ENCODE measurements around the gene APOLD1.

Gene APOLD1

DNA sequence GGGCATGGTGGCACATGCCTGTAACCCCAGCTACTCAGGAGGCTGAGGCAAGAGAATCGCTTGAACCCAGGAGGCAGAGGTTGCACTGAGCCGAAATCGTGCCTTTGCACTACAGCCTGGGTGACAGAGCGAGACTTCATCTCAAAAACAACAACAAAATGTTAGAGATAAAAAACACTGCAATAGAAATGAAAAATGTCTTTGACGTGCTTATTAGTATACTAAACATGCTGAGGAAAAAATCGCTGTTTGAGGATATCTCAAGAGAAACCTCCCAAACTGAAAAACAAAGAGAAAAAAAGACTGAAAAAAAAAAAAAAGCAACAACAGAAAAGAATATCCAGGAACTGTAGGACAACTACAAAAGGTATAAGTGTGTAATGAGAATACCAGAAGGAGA is 15.2 kb upstream of the APOLD1 start:
- no peak for DNase-seq (ENCODE audit: low read depth)
- no peak overlapping the region for H3K4me3 ChIP-seq (replicated peaks; ENCODE audit: low read depth, low read length)
- TF ChIP-seq, protein P1, sequence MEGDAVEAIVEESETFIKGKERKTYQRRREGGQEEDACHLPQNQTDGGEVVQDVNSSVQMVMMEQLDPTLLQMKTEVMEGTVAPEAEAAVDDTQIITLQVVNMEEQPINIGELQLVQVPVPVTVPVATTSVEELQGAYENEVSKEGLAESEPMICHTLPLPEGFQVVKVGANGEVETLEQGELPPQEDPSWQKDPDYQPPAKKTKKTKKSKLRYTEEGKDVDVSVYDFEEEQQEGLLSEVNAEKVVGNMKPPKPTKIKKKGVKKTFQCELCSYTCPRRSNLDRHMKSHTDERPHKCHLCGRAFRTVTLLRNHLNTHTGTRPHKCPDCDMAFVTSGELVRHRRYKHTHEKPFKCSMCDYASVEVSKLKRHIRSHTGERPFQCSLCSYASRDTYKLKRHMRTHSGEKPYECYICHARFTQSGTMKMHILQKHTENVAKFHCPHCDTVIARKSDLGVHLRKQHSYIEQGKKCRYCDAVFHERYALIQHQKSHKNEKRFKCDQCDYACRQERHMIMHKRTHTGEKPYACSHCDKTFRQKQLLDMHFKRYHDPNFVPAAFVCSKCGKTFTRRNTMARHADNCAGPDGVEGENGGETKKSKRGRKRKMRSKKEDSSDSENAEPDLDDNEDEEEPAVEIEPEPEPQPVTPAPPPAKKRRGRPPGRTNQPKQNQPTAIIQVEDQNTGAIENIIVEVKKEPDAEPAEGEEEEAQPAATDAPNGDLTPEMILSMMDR (IDR thresholded peaks at IDR 0.05; ENCODE audit: low read length, missing control alignments) = no peak

DNA sequence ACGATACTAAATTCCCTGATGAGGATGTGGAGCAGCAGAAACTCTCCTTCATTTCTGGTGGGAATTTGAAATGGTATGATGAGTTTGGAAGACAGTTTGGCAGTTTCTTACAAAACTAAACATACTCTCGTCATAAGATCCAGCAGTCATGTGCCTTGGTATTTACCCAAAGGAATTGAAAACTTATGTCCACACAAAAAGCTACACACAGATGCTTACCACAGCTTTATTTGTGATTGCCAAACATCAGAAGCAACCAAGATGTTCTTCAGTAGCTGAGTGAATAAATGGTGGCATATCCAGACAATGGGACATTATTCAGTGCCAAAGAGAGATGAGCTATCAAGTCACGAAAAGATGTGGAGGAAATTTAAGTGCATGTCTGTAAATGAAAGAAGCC is 10.7 kb upstream of the APOLD1 start:
- TF ChIP-seq, protein P1 (IDR thresholded peaks at IDR 0.05; ENCODE audit: low read length, missing control alignments) = no peak
- no peak overlapping the region for H3K4me3 ChIP-seq (replicated peaks; ENCODE audit: low read depth, low read length)
- no peak for DNase-seq (ENCODE audit: low read depth)

DNA sequence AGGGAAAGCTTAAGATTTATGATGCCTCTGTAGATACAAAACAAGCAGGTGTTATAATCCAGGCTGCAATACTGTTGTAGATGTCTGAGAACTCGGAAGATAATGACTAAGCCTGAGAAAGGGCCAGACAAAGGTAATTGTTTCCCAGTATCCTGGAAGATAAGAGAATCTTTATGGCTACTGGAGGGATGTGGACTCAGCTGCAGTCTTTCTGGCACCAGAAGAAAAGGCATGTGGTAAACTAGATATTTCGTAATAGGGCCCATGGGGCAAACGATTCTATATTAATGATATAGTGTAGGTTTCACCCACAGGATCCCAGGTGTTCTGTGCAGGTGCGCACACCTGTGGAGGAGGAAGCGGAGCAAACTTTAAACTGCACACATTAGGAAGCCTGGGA is 9.2 kb upstream of the APOLD1 start:
- TF ChIP-seq, protein P1 (IDR thresholded peaks at IDR 0.05; ENCODE audit: low read length, missing control alignments) = no peak
- DNase-seq (ENCODE audit: low read depth) = peak; percentile 64
- H3K4me3 ChIP-seq (replicated peaks; ENCODE audit: low read depth, low read length) = no peak overlapping the region

DNA sequence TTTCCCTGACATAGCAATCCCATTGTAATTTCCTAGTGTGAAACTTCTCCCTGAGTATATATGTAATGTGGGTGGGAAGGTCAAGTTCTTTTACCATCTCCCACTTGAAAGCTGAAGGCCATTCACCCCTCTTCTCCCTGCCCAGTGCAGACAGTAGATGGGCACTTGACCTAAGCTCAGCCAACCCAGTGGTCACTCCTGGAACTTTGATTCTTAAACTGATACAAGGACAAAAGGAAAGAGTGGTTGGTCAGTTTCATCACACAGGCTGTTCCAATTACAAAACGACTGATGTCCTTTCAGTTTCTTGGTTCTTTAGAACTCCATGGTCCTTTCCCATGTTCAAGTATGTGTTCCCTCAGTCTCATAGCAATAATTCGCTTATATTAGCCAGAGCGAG is 8.4 kb upstream of the APOLD1 start:
- DNase-seq (ENCODE audit: low read depth) = no peak
- TF ChIP-seq, protein P1 (IDR thresholded peaks at IDR 0.05; ENCODE audit: low read length, missing control alignments) = no peak
- H3K4me3 ChIP-seq (replicated peaks; ENCODE audit: low read depth, low read length) = no peak overlapping the region

DNA sequence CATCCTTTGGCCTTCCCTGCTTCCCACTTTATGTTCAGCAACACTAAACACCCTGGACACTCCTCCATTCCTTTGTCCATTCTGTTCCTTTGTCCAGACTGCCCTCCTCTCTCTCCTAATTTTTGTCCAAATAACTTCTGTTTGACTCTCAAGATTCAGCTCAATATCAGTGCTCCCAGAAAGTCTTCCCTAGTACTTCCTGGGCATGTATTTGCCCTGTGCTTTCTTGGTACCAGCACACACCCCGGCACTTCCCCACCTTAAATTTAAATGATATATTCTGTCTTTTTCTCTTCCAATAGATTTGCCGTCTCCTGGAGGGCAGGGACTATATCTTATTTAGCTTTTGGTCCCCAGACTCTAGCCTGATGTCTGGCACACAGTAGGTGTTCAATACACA is 6.5 kb upstream of the APOLD1 start:
- DNase-seq (ENCODE audit: low read depth) = no peak
- TF ChIP-seq, protein P1 (IDR thresholded peaks at IDR 0.05; ENCODE audit: low read length, missing control alignments) = no peak
- H3K4me3 ChIP-seq (replicated peaks; ENCODE audit: low read depth, low read length) = no peak overlapping the region

DNA sequence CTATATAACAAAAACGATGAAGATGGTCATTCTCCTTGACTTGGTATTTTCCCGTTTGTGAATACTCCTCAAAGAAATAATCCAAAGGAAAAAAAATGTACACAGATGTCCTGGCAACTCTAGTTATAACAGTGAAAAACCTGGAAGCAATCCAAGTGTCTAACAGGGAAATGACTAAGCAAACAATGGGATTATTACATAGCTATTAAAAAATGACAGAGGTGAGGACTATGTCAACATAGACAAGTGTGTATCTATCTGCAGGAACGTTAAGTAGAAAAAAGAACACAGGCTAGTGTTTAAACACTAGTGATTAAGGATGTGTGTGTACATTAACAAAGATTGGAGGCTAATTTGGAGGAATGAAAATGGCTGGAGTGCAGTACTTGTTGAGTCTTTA is 5.9 kb upstream of the APOLD1 start:
- TF ChIP-seq, protein P1 (IDR thresholded peaks at IDR 0.05; ENCODE audit: low read length, missing control alignments) = no peak
- no peak overlapping the region for H3K4me3 ChIP-seq (replicated peaks; ENCODE audit: low read depth, low read length)
- DNase-seq (ENCODE audit: low read depth) = peak; percentile 96

DNA sequence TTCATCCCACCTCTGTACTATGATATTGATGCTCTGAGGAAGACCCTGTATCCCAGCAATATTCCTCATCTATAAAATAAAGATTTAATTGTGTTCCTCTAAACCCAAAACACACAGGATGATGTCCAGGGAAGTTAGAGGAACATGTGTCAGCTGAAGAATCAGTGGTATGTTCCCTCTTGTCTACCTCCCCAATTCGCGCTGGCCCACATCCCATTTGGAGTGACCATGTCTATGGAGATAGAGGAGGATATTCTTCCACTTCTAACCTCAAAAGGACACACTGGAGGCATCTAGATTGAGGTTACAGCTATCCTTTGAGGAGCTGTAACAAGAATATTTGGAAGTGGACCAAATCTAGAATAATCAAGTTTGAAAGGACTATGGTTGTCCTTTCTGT is 1.3 kb upstream of the APOLD1 start:
- TF ChIP-seq, protein P1 (IDR thresholded peaks at IDR 0.05; ENCODE audit: low read length, missing control alignments) = no peak
- no peak for DNase-seq (ENCODE audit: low read depth)
- H3K4me3 ChIP-seq (replicated peaks; ENCODE audit: low read depth, low read length) = no peak overlapping the region
